Lung (tissue), 12 donors: ENCODE results near the gene PTP4A2. TPM values are rescaled to one million over a fixed set of nuclear protein-coding genes. Genes with fewer than 3 reads are reported as not detected.

Experiments used
- ATAC-seq: fragments of 200-7000 bp; cut with Tn5 transposase; one replicate; pipeline ENCODE4 v1.9.1; 2020; ENCODE audit warnings: moderate number of reproducible peaks; ENCODE audit not compliant: insufficient read depth, low FRiP score
- DNase-seq, 3 donors: peaks; one replicate each; pipeline ENCODE4 v3.0.0-alpha.2; 2013 to 2017
- H3K27ac ChIP-seq, 2 donors: one replicate each; pipeline ENCODE4 v1.5.1; 2013; ENCODE audit warnings: mild to moderate bottlenecking in 2 of 2, moderate library complexity in 2 of 2, control low read depth in 1 of 2, inconsistent platforms in 1 of 2, low read depth in 1 of 2, low read length in 1 of 2
- H3K27me3 ChIP-seq, 3 donors: one replicate each; pipeline ENCODE4 v1.5.1; 2013; ENCODE audit warnings: low read length in 2 of 3; ENCODE audit not compliant: control insufficient read depth in 3 of 3, insufficient read depth in 3 of 3
- H3K36me3 ChIP-seq, 4 donors: one replicate each; pipeline ENCODE4 v1.5.1; 2013; ENCODE audit warnings: low read length in 4 of 4, mild to moderate bottlenecking in 1 of 4, moderate library complexity in 1 of 4; ENCODE audit not compliant: control insufficient read depth in 4 of 4, insufficient read depth in 4 of 4
- H3K4me1 ChIP-seq, 5 donors: one replicate each; pipeline ENCODE4 v1.5.1; 2013; ENCODE audit warnings: low read length in 5 of 5, mild to moderate bottlenecking in 2 of 5, moderate library complexity in 1 of 5; ENCODE audit not compliant: control insufficient read depth in 5 of 5, insufficient read depth in 5 of 5
- H3K4me3 ChIP-seq: one replicate; pipeline ENCODE4 v1.5.1; 2013; ENCODE audit warnings: mild to moderate bottlenecking, control low read depth, moderate library complexity
- H3K9ac ChIP-seq, 2 donors: one replicate each; pipeline ENCODE4 v1.5.1; 2013; ENCODE audit warnings: low read length in 2 of 2, control low read depth in 1 of 2; ENCODE audit not compliant: insufficient read depth in 1 of 2
- H3K9me3 ChIP-seq, 4 donors: one replicate each; pipeline ENCODE4 v1.5.1; 2013; ENCODE audit warnings: low read length in 3 of 4, mild to moderate bottlenecking in 1 of 4, moderate library complexity in 1 of 4; ENCODE audit not compliant: control insufficient read depth in 4 of 4, insufficient read depth in 3 of 4
- WGBS, 2 donors: extraction: QIAGEN DNeasy Blood & Tissue Kit; methylation state at CpG; one replicate each; pipeline ENCODE4 v1.1.7; 2013; 5-methylcytosine and 5-hydroxymethylcytosine counted together
- polyA plus RNA-seq, 2 donors: library from polyadenylated mRNA; stranded (reverse); fragments of 200-250 nt; gene quantifications; one replicate each; pipeline ENCODE4 v1.2.1, GENCODE V29; 2013
- total RNA-seq, 2 donors: library from RNA; depleted of rRNA in 1 of 2; stranded (reverse); fragments of >200 nt in 1 of 2; gene quantifications; one replicate each; pipeline ENCODE4 v1.2.1, GENCODE V29; 2014 to 2021
- TF ChIP-seq, protein P1 (sequence below): IDR thresholded peaks from 2 replicates; pipeline ENCODE4 v1.5.1; 2012; ENCODE audit warnings: mild to moderate bottlenecking; ENCODE audit errors: control extremely low read depth, extremely low read depth
- donor health status: control.
- donor health status: control.
- donor health status: Bipolar disorder and iron deficiency.
- donor health status: healthy.
- donor health status: DM: yes; HTN: yes; CAD: no.

PTP4A2 gene
- total and polyA plus RNA-seq, 4 donors, result 90.4 to 274 (median 163) TPM

DNA sequence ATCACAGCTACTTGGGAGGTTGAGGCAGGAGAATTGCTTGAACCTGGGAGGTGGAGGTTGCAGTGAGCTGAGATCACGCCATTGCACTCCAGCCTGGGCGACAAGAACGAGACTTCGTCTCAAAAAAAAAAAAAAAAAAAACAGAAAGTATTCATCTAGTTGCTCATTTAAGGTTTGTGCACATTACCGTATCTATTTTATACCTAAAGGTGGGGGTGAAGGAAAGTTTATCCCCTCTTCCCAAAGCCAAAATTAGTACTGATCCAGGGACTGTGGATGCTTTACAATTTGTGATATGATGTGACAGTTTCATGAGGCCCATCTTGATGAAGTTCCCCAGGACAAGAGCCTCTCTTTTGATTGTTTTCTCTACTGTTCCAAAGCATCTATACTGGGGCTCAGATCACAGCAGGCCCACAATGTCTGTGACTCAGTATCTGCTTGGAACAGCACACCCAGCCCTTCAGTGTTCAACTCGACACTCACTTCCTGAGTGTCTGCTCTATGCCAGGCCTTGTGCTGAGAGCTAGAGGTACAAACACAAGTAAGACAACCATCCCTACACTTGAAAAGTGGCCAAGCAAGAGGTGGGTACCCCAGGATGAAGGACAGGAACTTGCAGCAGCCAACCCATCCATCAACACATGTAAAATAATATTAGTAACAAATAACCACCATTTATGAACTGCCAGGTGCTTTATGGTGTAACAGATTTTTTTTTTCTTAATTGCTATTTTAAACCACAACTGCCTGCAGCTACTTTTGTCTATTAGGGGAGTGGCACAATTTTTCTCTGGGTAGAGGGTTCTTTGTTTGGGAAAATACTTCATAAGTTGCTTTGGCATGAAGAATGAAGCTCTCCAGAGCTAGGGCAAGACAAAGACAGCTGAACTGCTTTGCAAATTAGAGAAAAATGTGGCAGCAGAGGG is 46.5 kb upstream of the PTP4A2 start:
- DNase-seq, result peak in 2 of 3 donors; percentile 8 to 25
- H3K27me3 ChIP-seq, result no peaks in the 10 kb centered on the region
- no peaks in the 10 kb centered on the region for H3K36me3 ChIP-seq
- TF ChIP-seq, protein P1, sequence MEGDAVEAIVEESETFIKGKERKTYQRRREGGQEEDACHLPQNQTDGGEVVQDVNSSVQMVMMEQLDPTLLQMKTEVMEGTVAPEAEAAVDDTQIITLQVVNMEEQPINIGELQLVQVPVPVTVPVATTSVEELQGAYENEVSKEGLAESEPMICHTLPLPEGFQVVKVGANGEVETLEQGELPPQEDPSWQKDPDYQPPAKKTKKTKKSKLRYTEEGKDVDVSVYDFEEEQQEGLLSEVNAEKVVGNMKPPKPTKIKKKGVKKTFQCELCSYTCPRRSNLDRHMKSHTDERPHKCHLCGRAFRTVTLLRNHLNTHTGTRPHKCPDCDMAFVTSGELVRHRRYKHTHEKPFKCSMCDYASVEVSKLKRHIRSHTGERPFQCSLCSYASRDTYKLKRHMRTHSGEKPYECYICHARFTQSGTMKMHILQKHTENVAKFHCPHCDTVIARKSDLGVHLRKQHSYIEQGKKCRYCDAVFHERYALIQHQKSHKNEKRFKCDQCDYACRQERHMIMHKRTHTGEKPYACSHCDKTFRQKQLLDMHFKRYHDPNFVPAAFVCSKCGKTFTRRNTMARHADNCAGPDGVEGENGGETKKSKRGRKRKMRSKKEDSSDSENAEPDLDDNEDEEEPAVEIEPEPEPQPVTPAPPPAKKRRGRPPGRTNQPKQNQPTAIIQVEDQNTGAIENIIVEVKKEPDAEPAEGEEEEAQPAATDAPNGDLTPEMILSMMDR, result no peak
- no peak overlapping the region for H3K4me3 ChIP-seq
- peak; percentile 27 for ATAC-seq
- H3K9ac ChIP-seq, result no peak overlapping the region
- WGBS, 2 donors, result 77 to 79% methylated on average over 6 of the region's 6 CpGs
- H3K4me1 ChIP-seq, result peaks cover 0 to 10% (median 0%) of the 10 kb centered on the region in 5 donors
- H3K9me3 ChIP-seq, result no peaks in the 10 kb centered on the region
- peak overlapping the region in 1 of 2 donors; percentile 39 for H3K27ac ChIP-seq

DNA sequence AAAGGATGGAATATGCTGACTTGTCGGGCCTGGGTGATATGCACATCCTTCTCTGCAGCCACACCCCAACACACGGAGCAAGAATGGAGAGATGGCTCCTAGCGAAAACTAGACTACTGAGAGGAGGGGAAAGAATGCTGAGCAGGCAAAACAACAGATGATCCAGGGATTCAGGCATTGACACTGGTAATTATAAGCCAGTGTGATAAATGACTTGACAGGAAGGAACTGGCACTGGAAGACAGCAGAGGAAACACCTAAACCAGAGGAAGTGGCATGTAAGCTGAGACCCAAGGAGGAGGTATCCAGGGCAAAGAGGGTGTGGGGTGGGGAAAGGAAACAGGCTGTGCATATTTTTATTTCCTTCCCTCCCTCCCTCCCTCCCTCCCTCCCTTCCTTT is 43.8 kb upstream of the PTP4A2 start:
- no peaks in the 10 kb centered on the region for H3K9me3 ChIP-seq
- no peaks in the 10 kb centered on the region for H3K36me3 ChIP-seq
- DNase-seq (peak in 1 of 3 donors; percentile 12), ATAC-seq (no peak)
- no peak overlapping the region for H3K4me3 ChIP-seq
- TF ChIP-seq, protein P1, result no peak
- no peaks in the 10 kb centered on the region for H3K27me3 ChIP-seq
- 14 to 42% methylated on average over 3 of the region's 3 CpGs for WGBS, 2 donors
- H3K9ac ChIP-seq, result no peak overlapping the region
- no peak overlapping the region for H3K27ac ChIP-seq
- peaks cover 0 to 10% (median 0%) of the 10 kb centered on the region in 5 donors for H3K4me1 ChIP-seq

DNA sequence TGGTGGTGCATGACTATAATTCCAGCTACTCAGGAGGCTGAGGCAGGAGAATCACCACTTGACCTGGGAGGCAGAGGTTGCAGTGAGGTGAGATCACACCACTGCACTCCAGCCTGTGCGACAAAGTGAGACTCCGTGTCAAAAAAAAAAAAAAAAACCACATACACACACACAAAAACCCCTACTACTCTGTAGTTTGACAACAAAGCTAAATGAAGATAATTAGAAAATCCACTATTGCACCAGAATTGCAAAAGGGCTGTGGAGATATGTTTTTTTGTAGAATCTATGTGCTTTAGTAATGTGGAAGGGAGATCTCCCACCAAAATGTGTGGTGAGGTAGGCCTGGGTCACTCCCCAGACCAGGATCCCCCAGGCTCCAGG is 43.3 kb upstream of the PTP4A2 start:
- WGBS, 2 donors, result 59 to 61% methylated on average over 2 of the region's 2 CpGs
- Histone ChIP-seq H3K4me1 (peaks cover 0 to 10% (median 0%) of the 10 kb centered on the region in 5 donors), H3K9ac (no peak overlapping the region), H3K27ac (no peak overlapping the region), H3K9me3 (no peaks in the 10 kb centered on the region), H3K36me3 (no peaks in the 10 kb centered on the region), H3K4me3 (no peak overlapping the region), H3K27me3 (no peaks in the 10 kb centered on the region)
- ATAC-seq, result no peak
- TF ChIP-seq, protein P1, result no peak
- DNase-seq, result no peak
